Measurements from ENCODE around the gene FSD2.
A peak's percentile ranks its signal among the peaks of the same experiment; 100 is the strongest.

DNA sequence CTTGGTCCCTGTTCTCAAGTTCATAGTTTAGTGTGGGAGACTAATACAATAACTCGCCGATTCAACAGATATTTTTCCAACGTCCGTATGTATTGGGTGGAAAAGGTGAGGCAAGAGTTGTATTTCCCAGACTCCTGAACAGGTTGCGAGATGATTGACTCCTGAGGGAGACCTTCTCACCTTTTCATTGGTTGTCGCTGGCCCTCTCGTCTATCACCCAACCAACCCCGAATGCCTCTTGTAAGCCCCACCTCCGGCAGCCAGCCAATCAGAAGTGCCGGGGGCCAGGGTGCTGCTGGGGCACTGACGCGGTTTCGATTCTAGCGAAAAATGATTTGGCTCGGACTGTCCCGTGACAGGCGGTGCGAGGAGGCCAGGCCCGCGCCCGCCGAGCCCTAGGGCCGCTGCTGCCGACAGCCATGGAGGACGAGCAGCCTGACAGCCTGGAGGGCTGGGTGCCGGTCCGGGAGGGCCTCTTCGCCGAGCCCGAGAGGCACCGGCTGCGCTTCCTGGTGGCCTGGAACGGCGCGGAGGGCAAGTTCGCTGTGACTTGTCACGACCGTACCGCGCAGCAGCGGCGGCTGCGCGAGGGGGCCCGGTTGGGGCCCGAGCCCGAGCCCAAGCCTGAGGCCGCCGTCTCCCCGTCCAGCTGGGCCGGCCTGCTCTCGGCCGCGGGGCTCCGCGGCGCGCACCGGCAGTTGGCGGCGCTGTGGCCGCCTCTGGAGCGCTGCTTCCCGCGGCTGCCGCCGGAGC is 3.6 kb upstream of the FSD2 start, which contains the start of gene WHAMM:
- TF ChIP-seq, protein P1, sequence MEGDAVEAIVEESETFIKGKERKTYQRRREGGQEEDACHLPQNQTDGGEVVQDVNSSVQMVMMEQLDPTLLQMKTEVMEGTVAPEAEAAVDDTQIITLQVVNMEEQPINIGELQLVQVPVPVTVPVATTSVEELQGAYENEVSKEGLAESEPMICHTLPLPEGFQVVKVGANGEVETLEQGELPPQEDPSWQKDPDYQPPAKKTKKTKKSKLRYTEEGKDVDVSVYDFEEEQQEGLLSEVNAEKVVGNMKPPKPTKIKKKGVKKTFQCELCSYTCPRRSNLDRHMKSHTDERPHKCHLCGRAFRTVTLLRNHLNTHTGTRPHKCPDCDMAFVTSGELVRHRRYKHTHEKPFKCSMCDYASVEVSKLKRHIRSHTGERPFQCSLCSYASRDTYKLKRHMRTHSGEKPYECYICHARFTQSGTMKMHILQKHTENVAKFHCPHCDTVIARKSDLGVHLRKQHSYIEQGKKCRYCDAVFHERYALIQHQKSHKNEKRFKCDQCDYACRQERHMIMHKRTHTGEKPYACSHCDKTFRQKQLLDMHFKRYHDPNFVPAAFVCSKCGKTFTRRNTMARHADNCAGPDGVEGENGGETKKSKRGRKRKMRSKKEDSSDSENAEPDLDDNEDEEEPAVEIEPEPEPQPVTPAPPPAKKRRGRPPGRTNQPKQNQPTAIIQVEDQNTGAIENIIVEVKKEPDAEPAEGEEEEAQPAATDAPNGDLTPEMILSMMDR (IDR thresholded peaks at IDR 0.05): peak; percentile 45
- TF ChIP-seq EZH2 (IDR thresholded peaks at IDR 0.05) (no peak), EZH2phosphoT487 (IDR thresholded peaks at IDR 0.05) (no peak)
